Lower leg skin (tissue), 3 donors: ENCODE measurements around the gene PTGIS.

ENCODE experiments used
- CTCF ChIP-seq, 3 donors: fragments of 450-650 bp; IDR thresholded peaks; one replicate each; pipeline ENCODE4 v1.5.1; 2016; ENCODE audit warnings: antibody characterized with exemption in 3 of 3, mild to moderate bottlenecking in 3 of 3, moderate library complexity in 2 of 3
- POLR2A ChIP-seq, 2 donors: fragments of 450-650 bp; IDR thresholded peaks; one replicate each; pipeline ENCODE4 v1.6.1; 2016 to 2017; ENCODE audit warnings: antibody characterized with exemption in 2 of 2, mild to moderate bottlenecking in 1 of 2, moderate library complexity in 1 of 2

GRCh38 chr20:49455691-49456090 is 112.2 kb downstream of the PTGIS start:
- TF ChIP-seq POLR2A (IDR thresholded peaks at IDR 0.05) = no peak
- no peak for TF ChIP-seq CTCF (IDR thresholded peaks at IDR 0.05)
